GM12878 (cell line): ENCODE results near the gene CCN5. TPM values are rescaled to one million over a fixed set of nuclear protein-coding genes. Genes with fewer than 3 reads are reported as not detected.

Experiments
- ATAC-seq: fragments of 200-7000 bp; cut with Tn5 transposase; 3 replicates; pipeline ENCODE4 v1.9.1; 2020; ENCODE audit warnings: mild to moderate bottlenecking, moderate library complexity
- BruUV-seq: library from RNA; stranded (reverse); fragments of 400-500 nt; replicated peaks from 2 replicates; lab custom pipeline; 2021; lab: Mats Ljungman, UMichigan
- CTCF ChIA-PET: fragments of 300-600 bp; sonication (Branson Sonifier 250); formaldehyde crosslinking; extraction: SDS; loops from one replicate; lab custom pipeline; 2021; ENCODE audit warnings: inconsistent platforms; lab: Yijun Ruan, JAX
- POLR2A ChIA-PET: fragments of 350-600 bp; formaldehyde crosslinking; extraction: SDS; loops from one replicate; lab custom pipeline; 2021; ENCODE audit warnings: inconsistent platforms; lab: Charles Lee
- RAD21 ChIA-PET: fragments of 300-600 bp; sonication (Branson Sonifier 250); formaldehyde crosslinking; loops from one replicate; lab custom pipeline; 2023; ENCODE audit warnings: antibody characterized with exemption; ENCODE audit not compliant: unreplicated experiment; lab: Charles Lee
- SMC1A ChIA-PET: fragments of 300-600 bp; sonication (Branson Sonifier 250); formaldehyde crosslinking; loops from one replicate; lab custom pipeline; 2023; ENCODE audit not compliant: unreplicated experiment, uncharacterized antibody; lab: Charles Lee
- DNase-seq: peaks from one replicate; pipeline ENCODE4 v3.0.0-alpha.2; 2011; ENCODE audit warnings: low read depth, low spot score
- FAIRE-seq: peaks from 3 replicates; lab custom pipeline; 2011; peaks lifted over from hg19 to GRCh38; lab: Jason Lieb, UNC
- H2AFZ ChIP-seq: 2 replicates; pipeline ENCODE4 v1.6.0; 2011; ENCODE audit warnings: low read depth, low read length, control low read depth; ENCODE audit not compliant: control insufficient read depth
- H3K27ac ChIP-seq: 2 replicates; pipeline ENCODE4 v1.5.1; 2011; ENCODE audit warnings: control low read depth; ENCODE audit not compliant: control insufficient read depth, insufficient read depth
- H3K27me3 ChIP-seq, 2 experiments: replicated peaks in 1 of 2; 2 replicates each; pipeline versions ENCODE4 v1.6.0 to v1.6.1; 2011; ENCODE audit warnings: low read length in 1 of 2; ENCODE audit not compliant: control insufficient read depth in 2 of 2, insufficient read depth in 2 of 2
- H3K36me3 ChIP-seq, 2 experiments: 2 replicates each; pipeline ENCODE4 v1.5.1; 2011; ENCODE audit warnings: low read length in 1 of 2; ENCODE audit not compliant: control insufficient read depth in 2 of 2, insufficient read depth in 2 of 2
- H3K4me1 ChIP-seq: 2 replicates; pipeline ENCODE4 v1.6.1; 2011; ENCODE audit warnings: mild to moderate bottlenecking, low read length, moderate library complexity, mixed read lengths; ENCODE audit not compliant: control insufficient read depth, insufficient read depth
- H3K4me2 ChIP-seq: 2 replicates; pipeline ENCODE4 v1.6.0; 2011; ENCODE audit warnings: control low read depth; ENCODE audit not compliant: control insufficient read depth, insufficient read depth
- H3K4me3 ChIP-seq: fragments of 200-600 bp; sonication (generic); 2 replicates; pipeline ENCODE4 v1.5.1; 2016
- H3K79me2 ChIP-seq: 2 replicates; pipeline ENCODE4 v1.6.0; 2011; ENCODE audit warnings: low read length; ENCODE audit not compliant: control insufficient read depth, insufficient read depth
- H3K9ac ChIP-seq: 2 replicates; pipeline ENCODE4 v1.8.0; 2011; ENCODE audit warnings: low read length, control low read depth, mixed read lengths; ENCODE audit not compliant: control insufficient read depth, insufficient read depth
- H3K9me3 ChIP-seq: replicated peaks from 3 replicates; pipeline ENCODE4 v1.5.1; 2011; ENCODE audit warnings: mild to moderate bottlenecking, low read length; ENCODE audit not compliant: control insufficient read depth, insufficient read depth
- H4K20me1 ChIP-seq: 2 replicates; pipeline ENCODE4 v1.6.0; 2011; ENCODE audit not compliant: control insufficient read depth, insufficient read depth
- E2F8 ChIP-seq: fragments of 450-650 bp; IDR thresholded peaks from 2 replicates; pipeline ENCODE4 v1.6.1; 2018; ENCODE audit warnings: mild to moderate bottlenecking, low read depth, moderate library complexity; ENCODE audit not compliant: partially characterized antibody
- NFXL1 ChIP-seq: fragments of 450-650 bp; IDR thresholded peaks from 2 replicates; pipeline ENCODE4 v1.6.1; 2017; ENCODE audit warnings: antibody characterized with exemption, mild to moderate bottlenecking, borderline replicate concordance
- POU2F2 ChIP-seq: IDR thresholded peaks from 3 replicates; pipeline ENCODE4 v1.6.1; 2011; ENCODE audit warnings: low read depth, mild to moderate bottlenecking, low read length, borderline replicate concordance
- RCOR1 ChIP-seq: conservative IDR thresholded peaks from 2 replicates; pipeline ENCODE4 v1.6.1; 2012; ENCODE audit warnings: low read depth, low read length, improper control_type of control experiment
- SMARCA5 ChIP-seq: fragments of 450-650 bp; IDR thresholded peaks from 2 replicates; pipeline ENCODE4 v1.6.1; 2017; ENCODE audit warnings: mild to moderate bottlenecking
- ZBTB33 ChIP-seq: fragments of 450-650 bp; IDR thresholded peaks from 2 replicates; pipeline ENCODE4 v1.6.1; 2017; ENCODE audit warnings: mild to moderate bottlenecking
- ZNF24 ChIP-seq: fragments of 450-650 bp; IDR thresholded peaks from 2 replicates; pipeline ENCODE4 v1.6.1; 2017; ENCODE audit warnings: antibody characterized with exemption, mild to moderate bottlenecking
- WGBS: methylation state at CpG from one replicate; pipeline ENCODE4 v1.1.6; 2016; ENCODE audit warnings: low lambda C conversion rate; ENCODE audit not compliant: insufficient replicate concordance, insufficient coverage; ENCODE audit errors: missing lambda C conversion rate; 5-methylcytosine and 5-hydroxymethylcytosine counted together
- in situ Hi-C: fragments of 300-500 bp; cut with MboI; formaldehyde crosslinking; loops from 9 replicates; pipeline ENCODE4 v1.14.3; 2018; ENCODE audit warnings: mixed read lengths
- intact Hi-C: fragments of 100-400 bp; cut with micrococcal nuclease; formaldehyde crosslinking; loops from one replicate; pipeline ENCODE4 v1.14.2; 2022; ENCODE audit not compliant: unreplicated experiment
- polyA plus RNA-seq, 11 experiments: library from polyadenylated mRNA; depleted of rRNA in 4 of 11; unstranded in 6 of 11; stranded (reverse) in 5 of 11; fragments of >200 nt; fragmentation: Nextera tagmentation in 4 of 11; fragmentation: Illumina TruSeq in 1 of 11; extraction: Ambion mirVana in 4 of 11; extraction: Trizol in 1 of 11; gene quantifications; 1 replicate in 1 of 11; 2 replicates in 10 of 11; pipeline versions ENCODE4 v1.2.1 to v1.2.3, GENCODE V29; 2011 to 2016; ENCODE audit warnings: inconsistent platforms in 2 of 11, missing spikeins in 2 of 11, low read depth in 1 of 11
- total RNA-seq, 4 experiments: library from RNA; depleted of rRNA in 3 of 4; stranded (reverse); fragments of >200 nt in 3 of 4; fragmentation: Illumina TruSeq in 1 of 4; extraction: Trizol in 1 of 4; gene quantifications; 2 replicates each; pipeline versions ENCODE4 v1.2.1 to v1.2.3, GENCODE V29; 2013 to 2021
- TF ChIP-seq, protein P1 (sequence below): IDR thresholded peaks from 2 replicates; pipeline ENCODE4 v1.6.1; 2012; ENCODE audit warnings: improper control_type of control experiment, low read depth, low read length; ENCODE audit not compliant: insufficient replicate concordance

CCN5 gene
- total and polyA plus RNA-seq, 10 of the 15 experiments (the other 5 are each of a cell fraction or from before 2014, with no cell fraction given), result 0.14 to 0.15 TPM; not detected in 8

DNA sequence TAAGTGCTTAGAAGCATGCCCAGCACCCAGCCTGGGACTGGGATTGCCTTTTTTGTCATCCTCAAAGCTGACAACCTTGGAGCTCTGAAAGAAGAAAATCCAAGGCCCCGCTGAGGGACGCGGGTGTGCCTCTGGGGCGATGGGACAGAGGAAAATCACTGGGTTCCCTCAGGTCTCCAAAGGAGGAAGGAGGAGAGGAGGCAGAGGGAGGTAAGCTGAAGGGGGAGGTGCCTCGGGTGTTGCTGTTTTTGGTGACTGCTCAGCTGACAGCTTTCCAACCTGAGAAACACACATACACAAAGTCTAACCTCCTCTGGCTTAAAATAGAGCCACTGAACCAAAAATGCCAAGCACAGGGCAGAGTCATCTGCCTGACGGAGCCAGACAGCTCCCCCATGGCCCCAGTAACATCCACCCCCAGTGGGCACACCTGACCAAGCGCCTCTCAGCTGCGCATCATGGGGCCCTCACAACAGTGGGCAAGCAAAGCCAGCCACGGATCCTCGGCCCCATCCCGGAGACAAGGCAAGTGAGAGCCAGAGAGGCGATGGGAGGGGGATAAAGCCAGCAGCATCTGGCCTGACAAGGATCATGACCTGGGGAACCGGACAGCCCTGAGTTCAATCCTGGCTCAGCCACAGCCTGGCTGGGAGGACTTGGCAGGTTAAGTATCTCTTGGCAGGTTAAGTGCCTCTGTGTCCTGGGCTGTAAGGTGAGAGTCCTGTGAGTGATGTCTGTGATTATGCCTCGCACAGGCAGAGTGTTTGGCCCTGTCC, 27.3 kb downstream of the CCN5 start (continued):
- TF ChIP-seq, protein P1, sequence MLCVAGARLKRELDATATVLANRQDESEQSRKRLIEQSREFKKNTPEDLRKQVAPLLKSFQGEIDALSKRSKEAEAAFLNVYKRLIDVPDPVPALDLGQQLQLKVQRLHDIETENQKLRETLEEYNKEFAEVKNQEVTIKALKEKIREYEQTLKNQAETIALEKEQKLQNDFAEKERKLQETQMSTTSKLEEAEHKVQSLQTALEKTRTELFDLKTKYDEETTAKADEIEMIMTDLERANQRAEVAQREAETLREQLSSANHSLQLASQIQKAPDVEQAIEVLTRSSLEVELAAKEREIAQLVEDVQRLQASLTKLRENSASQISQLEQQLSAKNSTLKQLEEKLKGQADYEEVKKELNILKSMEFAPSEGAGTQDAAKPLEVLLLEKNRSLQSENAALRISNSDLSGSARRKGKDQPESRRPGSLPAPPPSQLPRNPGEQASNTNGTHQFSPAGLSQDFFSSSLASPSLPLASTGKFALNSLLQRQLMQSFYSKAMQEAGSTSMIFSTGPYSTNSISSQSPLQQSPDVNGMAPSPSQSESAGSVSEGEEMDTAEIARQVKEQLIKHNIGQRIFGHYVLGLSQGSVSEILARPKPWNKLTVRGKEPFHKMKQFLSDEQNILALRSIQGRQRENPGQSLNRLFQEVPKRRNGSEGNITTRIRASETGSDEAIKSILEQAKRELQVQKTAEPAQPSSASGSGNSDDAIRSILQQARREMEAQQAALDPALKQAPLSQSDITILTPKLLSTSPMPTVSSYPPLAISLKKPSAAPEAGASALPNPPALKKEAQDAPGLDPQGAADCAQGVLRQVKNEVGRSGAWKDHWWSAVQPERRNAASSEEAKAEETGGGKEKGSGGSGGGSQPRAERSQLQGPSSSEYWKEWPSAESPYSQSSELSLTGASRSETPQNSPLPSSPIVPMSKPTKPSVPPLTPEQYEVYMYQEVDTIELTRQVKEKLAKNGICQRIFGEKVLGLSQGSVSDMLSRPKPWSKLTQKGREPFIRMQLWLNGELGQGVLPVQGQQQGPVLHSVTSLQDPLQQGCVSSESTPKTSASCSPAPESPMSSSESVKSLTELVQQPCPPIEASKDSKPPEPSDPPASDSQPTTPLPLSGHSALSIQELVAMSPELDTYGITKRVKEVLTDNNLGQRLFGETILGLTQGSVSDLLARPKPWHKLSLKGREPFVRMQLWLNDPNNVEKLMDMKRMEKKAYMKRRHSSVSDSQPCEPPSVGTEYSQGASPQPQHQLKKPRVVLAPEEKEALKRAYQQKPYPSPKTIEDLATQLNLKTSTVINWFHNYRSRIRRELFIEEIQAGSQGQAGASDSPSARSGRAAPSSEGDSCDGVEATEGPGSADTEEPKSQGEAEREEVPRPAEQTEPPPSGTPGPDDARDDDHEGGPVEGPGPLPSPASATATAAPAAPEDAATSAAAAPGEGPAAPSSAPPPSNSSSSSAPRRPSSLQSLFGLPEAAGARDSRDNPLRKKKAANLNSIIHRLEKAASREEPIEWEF, result no peak
- no peak for TF ChIP-seq POU2F2
- TF ChIP-seq ZNF24, result no peak
- TF ChIP-seq RCOR1, result no peak

GRCh38 chr20:44743080-44743701, 28.0 kb downstream of the CCN5 start:
- no TSS peak for BruUV-seq
- no peaks in the 10 kb centered on the region for H3K9me3 ChIP-seq
- intact Hi-C loops, result no loop called here
- H2AFZ ChIP-seq, result no peak overlapping the region
- no peak overlapping the region for H3K27ac ChIP-seq
- WGBS, result 8% methylated on average over 7 of the region's 7 CpGs
- DNase-seq (no peak), FAIRE-seq (no peak), ATAC-seq (no peak)
- no peaks in the 10 kb centered on the region for H3K4me1 ChIP-seq
- H3K4me2 ChIP-seq, result no peak overlapping the region
- no peaks in the 10 kb centered on the region for H3K36me3 ChIP-seq
- TF ChIP-seq ZBTB33 (no peak), E2F8 (no peak), NFXL1 (no peak), SMARCA5 (no peak)
- H4K20me1 ChIP-seq, result no peaks in the 10 kb centered on the region; the same call in 1 of the 2 replicates
- peaks cover 3 to 14% of the 10 kb centered on the region in 2 experiments; a peak in 3 of 4 replicates for H3K27me3 ChIP-seq
- no peaks in the 10 kb centered on the region for H3K79me2 ChIP-seq
- in situ Hi-C loops, result loop anchor here (10.0 kb wide), 1 partner anchor 122 kb away; no protein-coding TSS in a partner anchor
- ChIA-PET CTCF (interaction anchor here (0.7 kb wide), 1 partner anchor 58 kb away, joined by 4 read pairs; no protein-coding TSS in a partner anchor), RAD21 (no interaction called here), POLR2A (no interaction called here), SMC1A (no interaction called here)
- H3K9ac ChIP-seq, result no peak overlapping the region
- H3K4me3 ChIP-seq, result no peak overlapping the region
